Common myeloid progenitor, CD34-positive (primary cell): ENCODE results near the gene FGF9.

Experiments
- CTCF ChIA-PET: fragments of 350-600 bp; sonication (Branson Sonifier 250); formaldehyde crosslinking; loops from one replicate; lab custom pipeline; 2021; ENCODE audit warnings: antibody characterized with exemption; lab: Charles Lee
- POLR2A ChIA-PET: fragments of 350-600 bp; sonication (Branson Sonifier 250); formaldehyde crosslinking; loops from one replicate; lab custom pipeline; 2021; ENCODE audit warnings: antibody characterized with exemption; lab: Charles Lee
- DNase-seq, 3 donors: peaks; one replicate each; pipeline versions ENCODE4 v3.0.0 to v3.0.0-alpha.2; 2013
- H3K27ac ChIP-seq, 2 experiments: 1 replicate in 1 of 2; 2 replicates in 1 of 2; pipeline ENCODE4 v1.7.0; 2013; ENCODE audit warnings: inconsistent platforms in 2 of 2, low read length in 2 of 2, mild to moderate bottlenecking in 2 of 2, low read depth in 1 of 2, moderate library complexity in 1 of 2; ENCODE audit not compliant: severe bottlenecking in 2 of 2, insufficient read depth in 1 of 2, poor library complexity in 1 of 2
- H3K27me3 ChIP-seq, 5 experiments: replicated peaks in 2 of 5; 1 replicate in 3 of 5; 2 replicates in 2 of 5; pipeline versions ENCODE4 v1.6.1 to v1.7.0; 2013; ENCODE audit warnings: low read length in 4 of 5, mild to moderate bottlenecking in 2 of 5, moderate library complexity in 2 of 5, inconsistent platforms in 1 of 5; ENCODE audit not compliant: insufficient read depth in 5 of 5, control insufficient read depth in 4 of 5
- H3K36me3 ChIP-seq, 4 experiments: 1 replicate in 2 of 4; 2 replicates in 2 of 4; pipeline versions ENCODE4 v1.6.1 to v1.7.0; 2013; ENCODE audit warnings: low read length in 3 of 4, control low read depth in 1 of 4, mild to moderate bottlenecking in 1 of 4; ENCODE audit not compliant: control insufficient read depth in 4 of 4, insufficient read depth in 4 of 4
- H3K4me1 ChIP-seq, 4 experiments: 1 replicate in 3 of 4; 2 replicates in 1 of 4; pipeline versions ENCODE4 v1.6.1 to v1.7.1; 2013; ENCODE audit warnings: low read length in 3 of 4, mild to moderate bottlenecking in 3 of 4, control low read depth in 1 of 4, inconsistent platforms in 1 of 4, moderate library complexity in 1 of 4; ENCODE audit not compliant: control insufficient read depth in 4 of 4, insufficient read depth in 4 of 4; ENCODE audit errors: control extremely low read depth in 1 of 4
- H3K4me3 ChIP-seq, 7 experiments: 1 replicate in 4 of 7; 2 replicates in 3 of 7; pipeline versions ENCODE4 v1.5.1 to v1.7.0; 2013; ENCODE audit warnings: mild to moderate bottlenecking in 7 of 7, low read length in 6 of 7, moderate library complexity in 6 of 7, inconsistent platforms in 2 of 7, low read depth in 2 of 7, control low read depth in 1 of 7; ENCODE audit not compliant: insufficient read depth in 4 of 7, control insufficient read depth in 1 of 7; ENCODE audit errors: extremely low read depth in 1 of 7
- H3K9me3 ChIP-seq, 5 experiments: 1 replicate in 4 of 5; 2 replicates in 1 of 5; pipeline versions ENCODE4 v1.6.1 to v1.7.1; 2013; ENCODE audit warnings: low read length in 4 of 5, mild to moderate bottlenecking in 2 of 5, inconsistent platforms in 1 of 5, low read depth in 1 of 5, moderate library complexity in 1 of 5; ENCODE audit not compliant: control insufficient read depth in 4 of 5, insufficient read depth in 2 of 5; ENCODE audit errors: control extremely low read depth in 1 of 5
- WGBS: methylation state at CpG from one replicate; pipeline ENCODE4 v1.1.5; 2013; ENCODE audit not compliant: insufficient coverage; 5-methylcytosine and 5-hydroxymethylcytosine counted together

Gene FGF9

DNA sequence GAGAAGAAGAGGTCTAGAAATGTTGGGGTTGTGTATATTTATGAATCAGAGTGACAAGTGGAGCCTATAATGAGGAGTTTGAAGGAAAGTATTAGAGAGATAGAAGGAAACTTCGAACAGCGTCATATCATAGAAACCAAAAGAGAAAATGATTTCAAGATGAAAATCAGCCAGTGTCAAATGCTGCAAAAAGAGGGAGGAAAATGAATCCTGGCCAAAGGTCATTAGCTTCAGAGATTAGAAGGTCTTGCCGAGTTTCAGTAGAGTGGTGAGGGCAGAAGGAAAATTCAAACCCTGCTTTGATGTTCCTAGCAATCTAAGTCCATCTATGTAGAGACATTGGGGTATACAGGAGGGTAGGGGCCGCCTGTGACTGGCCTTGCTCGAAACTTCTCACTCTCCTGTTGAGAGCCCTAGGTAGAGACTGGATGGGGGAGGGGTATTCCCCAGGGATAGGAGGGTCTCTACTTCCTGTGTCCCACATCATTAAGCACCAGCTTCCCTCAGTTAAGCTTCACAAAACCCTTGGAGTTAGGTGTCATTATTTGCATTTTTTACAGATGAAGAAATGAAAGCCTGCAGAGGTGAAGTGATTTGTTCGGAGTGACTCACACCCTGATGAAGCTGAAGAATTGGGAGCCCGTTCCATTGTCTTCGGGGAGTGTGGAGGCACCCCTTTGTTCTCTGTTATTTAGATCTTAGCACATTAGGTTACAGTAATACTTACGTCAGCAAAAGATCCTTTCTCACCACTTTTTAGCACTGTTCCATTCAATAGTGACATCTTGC, 62.8 kb downstream of the FGF9 start:
- ChIA-PET POLR2A (no interaction called here), CTCF (no interaction called here)
- H3K4me1 ChIP-seq: no peaks in the 10 kb centered on the region
- no peaks in the 10 kb centered on the region for H3K36me3 ChIP-seq
- no peak overlapping the region for H3K4me3 ChIP-seq
- no peak for DNase-seq
- H3K27me3 ChIP-seq: peaks cover 0 to 10% (median 3%) of the 10 kb centered on the region in 5 experiments
- peaks cover 0 to 4% (median 0%) of the 10 kb centered on the region in 5 experiments for H3K9me3 ChIP-seq
- WGBS: 96% methylated on average over 4 of the region's 9 CpGs
- no peak overlapping the region for H3K27ac ChIP-seq

DNA sequence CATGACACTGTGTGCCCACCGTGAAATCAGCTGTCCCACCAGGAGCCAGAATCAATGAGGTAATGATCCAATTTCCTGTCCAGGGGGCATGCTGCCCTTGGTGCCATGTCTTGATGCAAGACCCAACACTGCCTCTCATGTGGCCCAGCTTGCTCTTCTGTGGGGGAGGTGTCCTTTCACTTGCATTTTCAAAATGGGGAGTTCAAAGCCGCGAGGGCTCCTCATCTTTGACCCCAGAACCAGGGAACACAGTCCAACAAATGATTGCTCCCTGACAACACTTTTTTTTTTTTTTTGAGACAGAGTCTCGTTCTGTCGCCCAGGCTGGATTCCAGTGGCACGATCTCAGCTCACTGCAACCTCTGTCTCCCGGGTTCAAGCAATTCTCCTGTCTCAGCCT, 64.1 kb downstream of the FGF9 start:
- Histone ChIP-seq H3K27ac (no peak overlapping the region), H3K27me3 (peaks cover 0 to 10% (median 3%) of the 10 kb centered on the region in 5 experiments), H3K9me3 (peaks cover 0 to 4% (median 0%) of the 10 kb centered on the region in 5 experiments), H3K36me3 (no peaks in the 10 kb centered on the region), H3K4me1 (no peaks in the 10 kb centered on the region), H3K4me3 (no peak overlapping the region)
- CTCF ChIA-PET: no interaction called here
- WGBS: 91% methylated on average over 7 of the region's 7 CpGs
- DNase-seq: no peak
- POLR2A ChIA-PET: no interaction called here

DNA sequence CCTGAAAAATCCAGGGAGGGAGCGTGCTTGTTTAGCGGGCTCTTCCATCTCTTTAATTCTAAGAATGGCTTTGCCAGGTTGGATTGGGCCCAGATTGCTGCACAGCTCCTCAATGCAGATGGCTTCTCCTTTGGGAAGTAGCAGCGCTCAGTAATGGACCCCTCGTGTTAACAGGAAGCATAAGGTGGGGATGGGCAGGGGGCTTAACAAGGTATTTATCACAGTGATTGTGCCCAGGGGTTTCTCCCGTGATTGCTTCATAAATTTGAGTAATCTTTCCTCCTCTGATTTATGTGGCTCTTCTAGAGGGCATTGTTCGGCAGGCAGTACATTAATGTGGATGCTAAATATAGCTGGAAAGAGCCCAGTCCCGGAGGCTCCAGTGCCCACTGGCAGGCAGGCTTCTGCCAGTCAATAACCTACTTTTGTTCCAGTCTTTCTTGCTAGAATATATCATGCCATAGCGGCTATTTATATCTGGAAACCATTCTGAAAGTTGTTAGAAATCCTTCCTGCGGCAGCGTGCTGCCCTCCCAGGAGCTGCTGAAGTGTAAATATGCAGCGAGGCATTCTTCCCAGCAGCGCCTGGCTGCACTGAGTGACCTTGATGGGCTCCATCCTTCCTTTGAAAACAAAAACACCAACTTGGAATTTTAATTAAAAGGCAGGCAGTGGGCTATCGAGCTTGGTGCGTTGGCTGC, 65.0 kb downstream of the FGF9 start:
- POLR2A ChIA-PET: no interaction called here
- no peak overlapping the region for H3K4me3 ChIP-seq
- CTCF ChIA-PET: no interaction called here

DNA sequence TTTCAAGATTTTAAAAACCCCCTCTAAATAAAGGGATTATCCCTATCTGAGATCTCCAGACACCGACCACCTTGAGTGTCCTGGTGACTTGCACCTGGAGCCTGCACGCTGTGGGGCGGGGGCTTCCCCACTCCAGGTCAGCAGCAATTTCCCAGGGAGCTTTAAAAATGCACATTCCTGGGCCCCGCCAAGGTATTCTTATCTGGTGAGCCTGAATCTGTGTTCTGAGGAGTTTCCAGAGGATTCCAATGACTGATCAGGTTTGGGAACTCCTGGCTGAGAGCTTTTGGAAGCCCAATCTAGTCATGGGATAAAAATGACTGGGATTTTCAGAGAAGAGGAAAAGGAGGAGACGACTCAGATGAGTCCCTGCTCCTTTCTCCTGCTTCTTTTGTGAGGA, 66.1 kb downstream of the FGF9 start:
- no peak for DNase-seq
- 93% methylated on average over 2 of the region's 5 CpGs for WGBS
- H3K9me3 ChIP-seq: no peaks in the 10 kb centered on the region
- H3K4me3 ChIP-seq: no peak overlapping the region
- peaks cover 0 to 16% (median 3%) of the 10 kb centered on the region in 5 experiments for H3K27me3 ChIP-seq
- H3K27ac ChIP-seq: no peak overlapping the region
- no peaks in the 10 kb centered on the region for H3K36me3 ChIP-seq
- ChIA-PET POLR2A (no interaction called here), CTCF (no interaction called here)
- no peaks in the 10 kb centered on the region for H3K4me1 ChIP-seq

More for the DNA sequence above, 65.0 kb downstream of the FGF9 start:
- WGBS: 43% methylated on average over 8 of the region's 14 CpGs
- H3K4me1 ChIP-seq: no peaks in the 10 kb centered on the region
- peaks cover 0 to 10% (median 3%) of the 10 kb centered on the region in 5 experiments for H3K27me3 ChIP-seq
- DNase-seq: no peak
- no peaks in the 10 kb centered on the region for H3K36me3 ChIP-seq
- no peak overlapping the region for H3K27ac ChIP-seq
- peaks cover 0 to 4% (median 0%) of the 10 kb centered on the region in 5 experiments for H3K9me3 ChIP-seq

DNA sequence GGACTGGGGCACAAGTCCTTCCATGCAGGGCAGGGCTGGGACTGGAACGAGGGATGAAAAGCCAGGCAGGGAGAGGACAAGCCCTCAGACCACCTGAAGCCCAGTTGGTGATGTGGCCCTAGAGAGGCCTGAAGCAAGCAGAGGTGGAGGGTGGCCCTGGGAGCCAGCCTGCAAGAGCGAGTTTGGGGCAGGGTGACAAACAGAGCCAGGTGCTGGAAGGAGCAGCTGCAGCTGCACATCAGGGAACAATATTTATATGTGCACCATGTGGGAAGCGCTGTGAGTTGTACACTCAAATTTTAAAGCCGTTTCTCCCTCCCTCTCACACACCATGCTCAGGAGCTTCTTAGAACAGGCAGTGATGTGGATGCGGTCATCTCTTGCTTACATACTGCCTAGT, 67.8 kb downstream of the FGF9 start:
- 91% methylated on average over 5 of the region's 5 CpGs for WGBS
- ChIA-PET POLR2A (no interaction called here), CTCF (no interaction called here)
- DNase-seq: no peak
- no peaks in the 10 kb centered on the region for H3K36me3 ChIP-seq
- no peak overlapping the region for H3K4me3 ChIP-seq
- H3K9me3 ChIP-seq: no peaks in the 10 kb centered on the region
- peaks cover 0 to 16% (median 3%) of the 10 kb centered on the region in 5 experiments for H3K27me3 ChIP-seq
- no peak overlapping the region for H3K27ac ChIP-seq
- no peaks in the 10 kb centered on the region for H3K4me1 ChIP-seq

DNA sequence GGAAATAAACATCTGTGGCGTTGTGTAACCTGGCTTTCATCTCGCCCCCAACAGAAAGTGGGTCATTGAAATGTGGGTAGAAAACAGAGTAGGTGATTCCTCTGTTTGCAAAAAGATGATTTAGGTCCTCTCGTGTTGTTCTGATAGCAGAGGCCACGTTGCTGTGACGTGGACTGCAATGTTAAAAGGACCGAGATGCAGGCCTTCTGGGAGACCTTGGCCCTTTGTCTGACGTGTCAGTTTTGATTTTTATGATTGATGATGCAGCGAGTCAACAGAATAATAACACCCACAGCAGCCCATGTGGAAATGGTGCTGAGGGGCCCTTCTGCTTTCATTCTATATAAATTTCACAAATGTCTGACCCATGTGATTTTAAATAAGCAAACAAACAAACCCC, 68.9 kb downstream of the FGF9 start:
- no peaks in the 10 kb centered on the region for H3K36me3 ChIP-seq
- H3K27me3 ChIP-seq: peaks cover 0 to 16% (median 4%) of the 10 kb centered on the region in 5 experiments
- H3K9me3 ChIP-seq: no peaks in the 10 kb centered on the region
- H3K4me3 ChIP-seq: no peak overlapping the region
- CTCF ChIA-PET: no interaction called here
- no peak overlapping the region for H3K27ac ChIP-seq
- H3K4me1 ChIP-seq: no peaks in the 10 kb centered on the region
- DNase-seq: no peak
- POLR2A ChIA-PET: no interaction called here
- WGBS: 83% methylated on average over 2 of the region's 8 CpGs

DNA sequence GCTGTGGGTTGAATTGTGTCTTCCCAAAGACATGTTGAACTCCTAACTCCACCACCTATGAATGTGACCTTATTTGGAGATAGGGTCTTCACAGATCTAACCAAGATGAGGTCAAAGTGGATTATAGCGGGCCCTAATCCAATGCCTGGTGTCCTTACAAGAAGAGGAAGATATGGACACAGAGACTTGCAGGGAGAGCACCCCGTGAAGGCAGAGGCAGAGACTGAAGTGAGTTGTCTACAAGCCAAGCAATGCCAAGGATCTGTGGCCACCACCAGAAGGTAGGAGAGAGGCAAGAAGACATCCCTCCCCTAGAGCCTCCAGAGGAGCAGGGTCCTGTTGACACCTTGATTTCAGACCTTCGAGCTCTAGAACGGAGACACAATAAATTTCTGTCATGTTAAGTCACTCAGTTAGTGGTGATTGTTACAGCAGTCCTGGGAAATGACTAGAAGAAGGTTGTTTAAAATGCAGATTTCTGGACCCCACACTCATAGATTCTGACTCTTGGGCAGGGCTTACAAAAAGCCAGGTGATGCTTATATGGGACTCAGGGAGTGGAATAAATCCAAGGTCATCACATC, 70.6 kb downstream of the FGF9 start:
- H3K27me3 ChIP-seq: peaks cover 0 to 6% (median 4%) of the 10 kb centered on the region in 5 experiments
- WGBS: 95% methylated on average over 3 of the region's 4 CpGs
- H3K9me3 ChIP-seq: no peaks in the 10 kb centered on the region
- H3K4me3 ChIP-seq: no peak overlapping the region
- no peaks in the 10 kb centered on the region for H3K36me3 ChIP-seq
- ChIA-PET POLR2A (no interaction called here), CTCF (no interaction called here)
- H3K27ac ChIP-seq: no peak overlapping the region
- H3K4me1 ChIP-seq: no peaks in the 10 kb centered on the region
- DNase-seq: no peak
